HG03159 (cell line): Measurements from ENCODE around the gene ARFIP1.
"Not testable (repeated sequence)": the region's sequence is repeated elsewhere in the genome, so short reads cannot be mapped to it uniquely, and the experiment has no call there.

ENCODE experiments used
- ATAC-seq: cut with Tn5 transposase; IDR thresholded peaks from one replicate; pipeline ENCODE4 v1.9.1; 2021; ENCODE audit warnings: mild to moderate bottlenecking, moderate library complexity; ENCODE audit not compliant: unreplicated experiment

The ARFIP1 gene

DNA sequence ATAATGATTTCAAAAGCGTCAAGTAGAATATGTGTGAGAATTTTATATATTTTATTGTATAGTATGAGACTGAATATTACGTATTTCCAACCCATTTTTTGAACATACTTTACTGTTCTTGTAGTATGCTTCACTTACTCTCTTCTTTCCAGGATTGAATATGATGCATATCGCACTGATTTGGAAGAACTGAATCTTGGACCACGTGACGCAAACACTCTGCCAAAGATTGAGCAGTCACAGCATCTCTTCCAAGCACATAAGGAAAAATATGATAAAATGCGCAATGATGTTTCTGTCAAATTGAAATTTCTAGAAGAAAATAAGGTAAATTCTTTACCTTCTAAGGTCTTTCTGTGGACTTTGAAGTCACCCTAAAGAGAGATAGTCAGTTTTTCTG lies 108.2 kb downstream of the ARFIP1 start:
- no peak for ATAC-seq

- no peak for ATAC-seq
Measured at GRCh38 chr4:152892974-152893373, 113.2 kb downstream of the ARFIP1 start.

- no peak for ATAC-seq
Measured at GRCh38 chr4:152894673-152895072, 114.9 kb downstream of the ARFIP1 start.

- ATAC-seq, result no peak
Measured at GRCh38 chr4:152896811-152897210, 117.1 kb downstream of the ARFIP1 start.

DNA sequence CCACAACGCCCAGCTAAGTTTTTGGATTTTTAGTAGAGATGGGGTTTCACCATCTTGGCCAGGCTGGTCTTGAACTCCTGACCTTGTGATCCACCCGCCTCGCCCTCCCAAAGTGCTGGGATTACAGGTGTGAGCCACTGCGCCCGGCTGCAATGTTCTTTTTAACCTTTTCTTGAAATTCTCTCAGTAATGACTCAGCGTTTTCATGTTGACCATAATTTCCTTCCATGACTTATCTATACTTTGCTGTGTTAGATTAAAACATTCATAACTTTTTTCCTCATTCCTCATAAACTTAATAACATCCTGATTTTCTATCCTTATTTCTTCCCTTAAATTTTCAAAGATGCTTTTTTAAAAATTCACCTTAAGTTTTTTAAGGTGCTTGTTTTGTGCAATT lies 118.4 kb downstream of the ARFIP1 start:
- not testable (repeated sequence) for ATAC-seq

GRCh38 chr4:152898606-152899005 lies 118.9 kb downstream of the ARFIP1 start:
- no peak for ATAC-seq

GRCh38 chr4:152900395-152900794 lies 120.6 kb downstream of the ARFIP1 start:
- no peak for ATAC-seq

GRCh38 chr4:152901205-152901604 lies 121.5 kb downstream of the ARFIP1 start:
- ATAC-seq, result no peak

DNA sequence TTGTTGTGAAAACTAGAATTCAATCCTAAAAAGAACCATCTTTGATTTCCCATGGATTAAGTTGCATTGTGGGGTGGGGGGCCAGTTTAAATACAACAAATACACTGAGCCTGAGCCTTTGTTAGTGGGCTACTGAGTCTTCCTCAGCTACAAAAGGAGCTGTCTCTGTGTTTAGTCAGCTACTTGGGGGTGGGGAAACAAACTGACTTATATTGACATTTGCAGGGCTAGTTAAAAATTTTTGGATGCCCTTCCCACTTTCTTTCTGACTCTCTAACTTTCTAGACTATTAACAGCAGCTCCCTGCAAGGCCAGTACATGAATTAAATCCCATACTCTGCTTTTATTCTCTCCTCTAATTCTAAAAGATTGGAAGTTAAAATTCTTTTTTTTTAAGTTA lies 123.9 kb downstream of the ARFIP1 start:
- ATAC-seq, result no peak

DNA sequence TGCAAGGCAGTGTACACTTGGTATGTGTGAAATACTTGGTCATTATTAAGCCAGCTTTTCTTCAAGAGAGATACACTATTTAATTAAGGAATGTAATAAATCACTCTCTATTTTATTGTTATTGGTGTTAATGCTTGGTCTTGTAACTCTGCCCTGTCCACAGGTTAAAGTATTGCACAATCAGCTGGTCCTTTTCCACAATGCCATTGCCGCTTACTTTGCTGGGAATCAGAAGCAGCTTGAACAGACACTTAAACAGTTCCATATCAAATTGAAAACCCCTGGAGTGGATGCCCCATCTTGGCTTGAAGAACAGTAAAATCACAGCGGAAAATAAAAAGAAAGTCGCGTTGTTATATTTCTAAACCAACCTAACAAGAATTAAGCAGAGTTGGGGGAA lies 130.1 kb downstream of the ARFIP1 start:
- ATAC-seq, result no peak

DNA sequence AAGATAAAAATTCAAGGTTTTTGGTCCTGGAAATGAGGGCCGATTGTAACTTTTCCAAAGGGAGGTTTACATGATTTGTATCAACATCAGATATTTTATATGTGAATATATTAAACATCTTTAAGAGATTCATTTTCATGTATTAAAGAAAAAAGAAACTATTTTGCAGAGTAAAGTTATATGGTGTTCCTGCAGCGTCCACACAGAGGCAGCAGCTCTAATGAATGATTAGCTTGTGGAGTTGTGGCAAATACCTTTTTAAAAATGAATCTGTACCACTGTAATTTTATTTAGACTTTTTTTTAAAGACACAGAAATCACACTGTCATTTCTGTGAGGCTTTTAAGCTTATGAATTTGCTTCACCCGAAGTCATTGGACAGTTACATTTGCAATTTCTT lies 130.8 kb downstream of the ARFIP1 start:
- ATAC-seq, result no peak

DNA sequence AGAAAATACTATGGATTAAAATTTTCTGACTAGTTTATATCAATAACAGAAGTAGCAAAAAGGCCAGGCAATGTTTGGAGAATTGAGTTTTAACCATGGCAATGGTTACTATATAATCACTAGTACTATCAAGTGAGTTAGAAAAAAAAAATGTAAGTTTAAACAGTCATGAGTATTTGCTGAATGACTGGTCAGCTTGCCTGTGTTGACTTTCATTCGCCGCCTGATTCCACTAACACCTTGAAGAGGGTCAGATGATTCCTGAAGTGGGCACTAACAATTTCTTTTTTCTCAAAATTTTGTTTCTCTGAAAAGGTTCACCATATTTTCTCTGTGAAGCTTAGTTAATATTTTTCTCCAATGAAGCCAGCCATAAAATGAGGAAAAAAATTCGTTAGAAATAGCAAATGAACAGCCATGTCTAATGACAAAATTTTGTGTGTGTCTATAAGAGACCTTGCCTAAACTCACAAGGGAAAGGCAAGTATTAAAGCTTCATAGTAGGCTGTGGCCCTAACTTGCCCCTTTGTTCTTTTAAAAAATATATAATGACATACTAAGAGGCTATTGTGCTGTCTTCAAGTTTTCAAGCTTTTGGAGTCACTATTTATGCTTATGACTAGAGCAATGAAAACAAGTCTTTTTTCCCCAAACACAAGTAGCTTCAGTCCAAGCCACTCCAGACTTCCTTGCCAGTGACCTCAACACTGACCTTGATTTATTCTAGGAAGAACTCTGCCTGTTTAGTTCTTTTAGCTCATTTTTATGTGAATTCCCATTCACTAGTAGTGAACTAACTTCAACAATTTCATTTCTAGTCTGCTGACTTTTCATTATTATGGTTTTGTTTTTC lies 138.0 kb downstream of the ARFIP1 start:
- no peak for ATAC-seq

- ATAC-seq, result no peak
Measured at GRCh38 chr4:152919826-152920225, 140.1 kb downstream of the ARFIP1 start.

GRCh38 chr4:152920768-152921167 lies 141.0 kb downstream of the ARFIP1 start:
- ATAC-seq, result no peak

GRCh38 chr4:152921284-152921683 lies 141.5 kb downstream of the ARFIP1 start:
- no peak for ATAC-seq

DNA sequence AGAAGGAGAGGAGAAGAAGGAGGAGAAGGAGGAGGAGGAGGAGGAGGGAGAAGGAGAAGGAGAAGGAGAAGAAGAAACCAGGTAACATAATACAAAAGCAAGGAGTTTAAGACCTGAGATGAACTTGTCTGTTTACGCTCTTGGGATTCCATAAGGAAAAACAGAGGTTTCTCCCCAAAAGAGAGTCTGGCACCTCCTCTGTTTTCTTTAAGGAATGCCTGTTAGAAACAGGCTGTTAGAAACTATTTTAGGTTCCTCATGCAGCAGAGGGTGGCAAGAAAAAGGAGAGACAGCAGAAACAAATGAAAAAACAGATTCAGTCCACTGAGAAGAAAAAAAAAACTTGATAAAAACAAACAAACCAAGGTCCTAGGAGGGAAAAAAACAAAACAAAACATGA lies 146.1 kb downstream of the ARFIP1 start:
- ATAC-seq, result no peak

DNA sequence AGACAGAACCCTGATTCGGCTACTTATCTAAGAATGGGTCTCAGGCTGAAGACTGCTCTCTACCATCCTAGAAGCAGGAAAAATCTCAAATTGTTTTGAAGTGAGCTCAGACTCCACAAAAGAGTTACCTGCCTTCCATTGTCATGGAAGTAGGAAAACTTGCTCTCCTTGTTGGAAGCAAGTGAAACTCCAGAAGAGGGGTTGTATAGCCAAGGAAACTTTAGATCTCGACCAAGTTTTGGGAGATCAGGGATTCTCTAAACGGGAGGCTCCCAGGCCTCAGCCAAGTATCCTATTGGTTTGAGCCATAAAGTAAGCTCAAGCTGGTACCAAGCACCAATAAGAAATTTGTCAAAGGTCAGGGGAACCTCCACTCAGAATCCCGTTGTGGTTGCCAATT lies 147.2 kb downstream of the ARFIP1 start:
- no peak for ATAC-seq

GRCh38 chr4:152927737-152928136 lies 148.0 kb downstream of the ARFIP1 start:
- ATAC-seq, result no peak

DNA sequence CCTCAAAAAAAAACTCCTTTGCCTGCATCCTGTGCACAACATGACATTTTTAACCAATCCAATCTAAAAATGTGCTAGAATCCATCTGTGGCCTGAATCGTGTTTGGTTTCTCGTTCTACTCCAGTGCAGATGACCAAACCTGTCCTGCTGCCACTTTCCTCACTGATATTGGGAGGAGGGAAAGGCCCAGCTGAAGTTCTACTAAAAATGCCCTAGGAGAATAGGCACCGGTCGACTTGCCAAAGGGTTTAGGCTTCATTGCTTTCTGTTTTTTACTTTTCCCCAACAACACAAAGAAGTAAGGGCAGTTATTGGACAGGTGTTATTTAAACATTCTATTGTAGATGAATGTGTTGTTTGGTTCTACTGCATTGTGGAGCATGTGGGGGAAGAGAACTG lies 148.5 kb downstream of the ARFIP1 start:
- no peak for ATAC-seq

GRCh38 chr4:152929888-152930287 lies 150.1 kb downstream of the ARFIP1 start:
- no peak for ATAC-seq

GRCh38 chr4:152935143-152935542 lies 155.4 kb downstream of the ARFIP1 start:
- ATAC-seq, result no peak

GRCh38 chr4:152935631-152936445 lies 156.1 kb downstream of the ARFIP1 start, which contains the start of gene FHDC1:
FHDC1 (plus strand) TSS chr4:152936323; CDS start chr4:152943058, 6,735 bp downstream.
- no peak for ATAC-seq
